BJ (cell line): Measurements from ENCODE around the gene GABBR2. TPM values are rescaled to one million over a fixed set of nuclear protein-coding genes. Genes with fewer than 3 reads are reported as not detected.

ENCODE experiments used
- CTCF ChIA-PET: fragments of 350-600 bp; formaldehyde crosslinking; extraction: SDS; loops from one replicate; lab custom pipeline; 2021; ENCODE audit warnings: antibody characterized with exemption, inconsistent platforms; lab: Yijun Ruan, JAX
- POLR2A ChIA-PET: fragments of 300-600 bp; sonication (Branson Sonifier 250); formaldehyde crosslinking; extraction: SDS; loops from one replicate; lab custom pipeline; 2021; ENCODE audit warnings: antibody characterized with exemption; lab: Charles Lee
- DNase-seq: peaks from one replicate; pipeline ENCODE4 v3.0.0-alpha.2; 2011; ENCODE audit warnings: low read depth
- H3K27me3 ChIP-seq: 2 replicates; pipeline ENCODE4 v1.6.0; 2011; ENCODE audit warnings: low read length; ENCODE audit not compliant: control insufficient read depth, insufficient read depth
- H3K36me3 ChIP-seq: 2 replicates; pipeline ENCODE4 v1.5.1; 2011; ENCODE audit warnings: low read length; ENCODE audit not compliant: control insufficient read depth, insufficient read depth
- H3K4me3 ChIP-seq: 2 replicates; pipeline ENCODE4 v1.5.1; 2011; ENCODE audit warnings: low read depth, mild to moderate bottlenecking, control low read depth, low read length
- polyA plus RNA-seq: library from polyadenylated mRNA; depleted of rRNA; stranded (reverse); fragments of >200 nt; gene quantifications from 2 replicates; pipeline ENCODE4 v1.2.3, GENCODE V29; 2011
- TF ChIP-seq, protein P1 (sequence below): IDR thresholded peaks from 2 replicates; pipeline ENCODE4 v1.5.1; 2011; ENCODE audit warnings: low read depth, mild to moderate bottlenecking, control low read depth, inconsistent platforms, low read length, moderate library complexity; ENCODE audit not compliant: insufficient read depth

Gene GABBR2
- polyA plus RNA-seq, 1 experiment, result 1.6 TPM

DNA sequence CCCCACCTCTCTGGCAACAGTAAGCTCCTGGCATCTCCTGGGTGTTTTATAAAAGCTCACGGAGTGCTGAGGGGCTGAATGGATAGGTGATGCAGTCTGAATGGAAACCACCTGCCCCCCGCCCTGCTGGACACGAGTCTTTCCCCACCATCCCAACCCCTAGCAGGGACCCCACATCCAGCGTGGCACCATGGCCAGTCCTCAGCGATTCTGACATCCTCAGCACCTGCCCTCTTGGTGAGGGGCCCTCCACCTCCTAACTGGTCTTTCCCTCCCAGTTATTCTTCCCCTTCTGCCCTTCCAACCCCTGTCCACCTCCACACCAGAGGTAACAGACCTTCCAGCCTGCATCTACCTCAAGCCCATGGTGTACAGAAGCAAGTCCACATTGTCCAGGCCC, 38.7 kb upstream of the GABBR2 start:
- H3K36me3 ChIP-seq, result peaks cover 4% of the 10 kb centered on the region
- H3K27me3 ChIP-seq, result no peaks in the 10 kb centered on the region
- H3K4me3 ChIP-seq, result no peak overlapping the region
- DNase-seq, result no peak
- ChIA-PET CTCF (interaction anchor here (0.7 to 4.1 kb wide), 2 partner anchors 28 to 510 kb away, joined by 3 to 22 read pairs; no protein-coding TSS in a partner anchor), POLR2A (no interaction called here)
- TF ChIP-seq, protein P1, sequence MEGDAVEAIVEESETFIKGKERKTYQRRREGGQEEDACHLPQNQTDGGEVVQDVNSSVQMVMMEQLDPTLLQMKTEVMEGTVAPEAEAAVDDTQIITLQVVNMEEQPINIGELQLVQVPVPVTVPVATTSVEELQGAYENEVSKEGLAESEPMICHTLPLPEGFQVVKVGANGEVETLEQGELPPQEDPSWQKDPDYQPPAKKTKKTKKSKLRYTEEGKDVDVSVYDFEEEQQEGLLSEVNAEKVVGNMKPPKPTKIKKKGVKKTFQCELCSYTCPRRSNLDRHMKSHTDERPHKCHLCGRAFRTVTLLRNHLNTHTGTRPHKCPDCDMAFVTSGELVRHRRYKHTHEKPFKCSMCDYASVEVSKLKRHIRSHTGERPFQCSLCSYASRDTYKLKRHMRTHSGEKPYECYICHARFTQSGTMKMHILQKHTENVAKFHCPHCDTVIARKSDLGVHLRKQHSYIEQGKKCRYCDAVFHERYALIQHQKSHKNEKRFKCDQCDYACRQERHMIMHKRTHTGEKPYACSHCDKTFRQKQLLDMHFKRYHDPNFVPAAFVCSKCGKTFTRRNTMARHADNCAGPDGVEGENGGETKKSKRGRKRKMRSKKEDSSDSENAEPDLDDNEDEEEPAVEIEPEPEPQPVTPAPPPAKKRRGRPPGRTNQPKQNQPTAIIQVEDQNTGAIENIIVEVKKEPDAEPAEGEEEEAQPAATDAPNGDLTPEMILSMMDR, result no peak

DNA sequence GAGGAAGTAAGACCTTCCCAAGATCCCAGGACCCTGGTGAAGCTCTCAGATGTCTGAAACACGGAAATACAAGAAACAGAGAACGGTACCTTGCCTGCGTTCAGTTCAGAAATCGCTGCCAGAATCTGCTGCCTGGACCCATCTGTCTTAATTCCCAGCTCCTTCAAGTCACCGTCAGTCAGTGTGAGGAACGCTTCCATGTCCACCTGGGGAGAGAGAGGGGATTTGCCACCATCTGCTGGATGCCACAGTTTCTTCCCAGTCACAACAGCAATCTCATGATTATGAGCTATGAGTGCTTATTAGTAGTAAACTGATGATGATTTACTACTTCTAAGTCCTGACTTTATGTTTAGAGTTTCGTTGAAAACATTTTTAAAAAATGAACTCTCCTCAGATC, 36.7 kb upstream of the GABBR2 start:
- CTCF ChIA-PET, result interaction anchor here (4.1 kb wide), 1 partner anchor 30 kb away, joined by 22 read pairs; no protein-coding TSS in a partner anchor
- TF ChIP-seq, protein P1, result no peak
- POLR2A ChIA-PET, result no interaction called here
- Histone ChIP-seq H3K27me3 (no peaks in the 10 kb centered on the region), H3K4me3 (no peak overlapping the region), H3K36me3 (peaks cover 4% of the 10 kb centered on the region)
- DNase-seq, result no peak

DNA sequence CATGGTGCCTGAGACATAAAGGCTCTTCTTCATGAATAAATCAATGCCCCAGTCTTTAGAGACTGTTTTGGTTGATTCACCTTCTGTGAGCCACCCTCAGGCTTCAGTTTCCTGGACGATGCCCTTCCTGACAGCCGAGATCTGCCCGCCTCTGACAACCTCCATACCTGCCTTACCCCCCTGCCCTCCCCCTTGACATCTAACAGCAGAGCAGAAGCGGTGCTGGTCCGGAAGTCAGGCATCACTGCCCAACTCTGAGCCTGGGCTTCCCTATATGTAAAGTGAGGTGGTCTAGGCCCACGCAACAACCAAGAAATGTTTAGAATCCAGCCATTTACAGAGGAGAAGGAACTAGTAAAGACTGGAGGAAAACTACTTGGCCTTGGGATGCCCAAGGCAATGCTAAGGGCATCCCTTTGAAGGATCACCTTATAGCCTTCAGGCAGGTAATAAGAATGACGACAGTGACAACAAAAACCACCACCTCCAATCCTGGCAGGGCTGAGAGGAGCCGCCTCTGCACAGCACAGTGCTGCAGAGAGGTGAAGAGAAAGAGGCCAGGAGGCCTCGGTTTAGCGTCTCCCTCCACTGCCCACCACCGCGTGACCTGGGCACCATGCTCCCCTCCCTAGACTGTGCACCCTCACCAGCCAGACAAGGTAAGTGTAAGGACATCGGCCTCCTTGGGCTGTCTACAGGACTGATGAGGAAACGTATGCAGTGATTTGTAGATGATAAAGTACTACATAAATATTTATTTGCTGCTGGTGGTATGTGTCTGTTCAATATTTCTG, 35.3 kb upstream of the GABBR2 start:
- CTCF ChIA-PET, result no interaction called here

DNA sequence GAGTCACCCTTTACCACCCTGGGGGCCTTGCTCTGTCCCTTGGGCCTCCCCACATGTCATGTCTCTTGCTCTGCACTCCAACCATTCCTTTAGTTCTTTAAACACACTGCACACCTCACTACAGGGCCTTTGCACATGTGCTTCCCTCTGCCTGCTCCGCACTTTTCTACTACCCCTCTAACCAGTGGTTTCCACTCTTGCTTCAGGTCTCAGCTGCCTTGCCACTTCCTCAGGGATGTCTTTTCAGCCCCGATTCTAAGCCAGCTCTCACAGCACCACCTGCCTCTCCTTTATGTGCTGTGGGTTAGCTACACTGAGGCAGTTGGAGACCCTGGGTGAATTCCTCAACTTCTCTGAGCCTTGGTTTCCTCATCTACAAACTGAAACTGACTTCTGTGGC, 34.6 kb upstream of the GABBR2 start:
- no peak overlapping the region for H3K4me3 ChIP-seq
- no peak for DNase-seq
- H3K27me3 ChIP-seq, result no peaks in the 10 kb centered on the region
- ChIA-PET CTCF (no interaction called here), POLR2A (no interaction called here)
- TF ChIP-seq, protein P1, result no peak
- H3K36me3 ChIP-seq, result peaks cover 4% of the 10 kb centered on the region

More for the DNA sequence above, 35.3 kb upstream of the GABBR2 start:
- no peaks in the 10 kb centered on the region for H3K27me3 ChIP-seq
- no peak for DNase-seq
- H3K36me3 ChIP-seq, result peaks cover 4% of the 10 kb centered on the region
- TF ChIP-seq, protein P1, result no peak
- POLR2A ChIA-PET, result no interaction called here
- H3K4me3 ChIP-seq, result no peak overlapping the region

DNA sequence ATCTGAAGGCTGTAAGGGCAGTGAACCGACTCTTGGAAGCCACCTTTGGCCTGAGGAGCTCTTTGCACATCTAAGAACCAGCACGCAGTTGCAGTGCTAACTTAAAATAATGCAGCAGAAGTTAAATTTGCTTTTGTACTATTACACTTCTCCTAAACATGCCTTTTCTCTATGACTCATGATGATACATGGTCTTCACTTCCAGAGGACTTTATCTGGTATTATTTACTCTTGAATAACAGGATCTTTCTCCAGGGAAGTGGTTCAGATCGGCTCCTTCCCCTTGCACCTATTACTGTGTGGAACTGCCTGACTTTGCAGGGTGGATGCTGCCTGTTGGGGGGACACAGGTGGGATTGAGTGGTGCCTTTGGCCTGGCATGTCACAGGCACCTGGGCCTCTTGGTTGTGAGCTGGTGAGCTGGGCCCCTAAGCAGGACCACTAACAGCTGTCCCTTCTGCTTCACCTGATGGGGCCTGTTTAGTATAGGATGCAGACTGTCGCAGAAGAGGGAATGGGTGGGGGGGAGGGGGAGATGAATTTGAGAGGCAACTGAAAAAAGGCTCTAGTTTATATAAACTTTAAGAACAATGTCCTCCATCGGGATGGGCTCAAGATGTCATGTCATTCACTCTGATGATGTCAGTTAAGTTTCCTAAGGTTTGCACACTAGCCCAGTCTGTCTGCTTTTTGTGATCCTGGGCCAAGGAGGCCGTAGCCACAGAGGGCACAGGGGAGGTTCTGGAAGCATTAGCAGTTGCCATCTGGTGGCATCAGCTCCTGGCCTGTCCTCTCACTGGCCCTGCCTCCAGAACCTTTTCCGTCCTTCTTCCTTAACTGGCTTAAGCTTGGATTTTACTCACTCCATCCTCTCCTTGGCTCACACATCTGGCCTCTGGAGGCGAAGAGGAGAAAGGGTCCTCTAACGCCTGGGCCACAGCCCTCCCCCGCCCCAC, 33.9 kb upstream of the GABBR2 start:
- ChIA-PET POLR2A (no interaction called here), CTCF (interaction anchor here (1.4 to 1.5 kb wide), 2 partner anchors 12 to 32 kb away, joined by 3 read pairs; no protein-coding TSS in a partner anchor)
- TF ChIP-seq, protein P1, result no peak

More for the DNA sequence above, 33.9 kb upstream of the GABBR2 start:
- Histone ChIP-seq H3K27me3 (no peaks in the 10 kb centered on the region), H3K36me3 (peaks cover 4% of the 10 kb centered on the region), H3K4me3 (no peak overlapping the region)
- DNase-seq, result no peak
